GM12891 (cell line): Measurements from ENCODE around the gene KRTAP4-8.

Experiments
- POLR2A ChIP-seq: IDR thresholded peaks from 2 replicates; pipeline ENCODE4 v1.6.1; 2011; ENCODE audit warnings: low read depth, low read length, control low read depth
- POLR2AphosphoS5 ChIP-seq: IDR thresholded peaks from 2 replicates; pipeline ENCODE4 v1.6.1; 2011; ENCODE audit warnings: low read depth, low read length, control low read depth
- POU2F2 ChIP-seq: IDR thresholded peaks from 2 replicates; pipeline ENCODE4 v1.6.1; 2011; ENCODE audit warnings: low read depth, mild to moderate bottlenecking, control low read depth, low read length, moderate library complexity

DNA sequence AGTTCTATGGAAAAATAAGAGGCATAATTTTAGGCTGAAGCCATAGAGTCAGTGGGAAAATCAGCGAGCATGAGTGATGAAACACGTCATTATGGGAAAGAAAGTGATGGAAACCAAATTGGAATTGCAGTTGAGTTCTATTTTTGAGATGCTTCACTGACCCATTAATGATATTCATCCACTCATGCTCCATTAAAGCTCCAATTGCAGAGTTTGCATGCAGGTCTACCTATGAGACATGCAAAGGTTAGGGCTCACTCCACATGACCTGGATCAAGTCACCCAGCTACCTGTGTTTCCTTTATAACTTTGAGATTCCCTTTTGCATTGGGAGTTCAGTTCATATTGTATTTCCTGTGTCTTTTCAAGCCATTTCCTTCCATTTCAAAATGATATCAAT, 24.3 kb downstream of the KRTAP4-8 start:
- TF ChIP-seq POLR2A = no peak
- TF ChIP-seq POLR2AphosphoS5 = no peak
- no peak for TF ChIP-seq POU2F2
